Fibroblast of villous mesenchyme (primary cell): ENCODE measurements around the gene LY86. TPM values are rescaled to one million over a fixed set of nuclear protein-coding genes. Genes with fewer than 3 reads are reported as not detected.

Experiments used
- DNase-seq: peaks from one replicate; pipeline ENCODE4 v3.0.0-alpha.2; 2010; ENCODE audit warnings: low read depth
- H3K4me3 ChIP-seq: 2 replicates; pipeline ENCODE4 v1.5.1; 2011; ENCODE audit warnings: low read depth, mild to moderate bottlenecking, low read length
- CTCF ChIP-seq: IDR thresholded peaks from 2 replicates; pipeline ENCODE4 v1.5.1; 2012; ENCODE audit warnings: low read depth, mild to moderate bottlenecking, low read length; ENCODE audit not compliant: insufficient read depth
- total RNA-seq: library from RNA; depleted of rRNA; stranded (reverse); fragments of >200 nt; gene quantifications from 2 replicates; pipeline ENCODE4 v1.2.3, GENCODE V29; 2012

LY86 gene
- total RNA-seq, 1 donor, result not detected

GRCh38 chr6:6655805-6656251 is 67.3 kb downstream of the LY86 start:
- TF ChIP-seq CTCF, result no peak
- no peak for DNase-seq
- no peak overlapping the region for H3K4me3 ChIP-seq

- no peak for TF ChIP-seq CTCF
- H3K4me3 ChIP-seq, result no peak overlapping the region
- no peak for DNase-seq
These were observed 67.8 kb downstream of the LY86 start for GRCh38 chr6:6656287-6656686.

GRCh38 chr6:6657085-6657819 is 68.7 kb downstream of the LY86 start:
- TF ChIP-seq CTCF, result no peak
- H3K4me3 ChIP-seq, result no peak overlapping the region
- DNase-seq, result no peak

GRCh38 chr6:6657820-6658217 is 69.3 kb downstream of the LY86 start:
- DNase-seq, result no peak
- no peak overlapping the region for H3K4me3 ChIP-seq
- no peak for TF ChIP-seq CTCF

GRCh38 chr6:6659600-6660327 is 71.2 kb downstream of the LY86 start:
- DNase-seq, result no peak
- H3K4me3 ChIP-seq, result no peak overlapping the region
- no peak for TF ChIP-seq CTCF

- no peak for DNase-seq
- TF ChIP-seq CTCF, result no peak
- no peak overlapping the region for H3K4me3 ChIP-seq
These were observed 72.0 kb downstream of the LY86 start for GRCh38 chr6:6660339-6661045.
